GM12878 (cell line): Measurements from ENCODE around the gene CHST5. TPM values are rescaled to one million over a fixed set of nuclear protein-coding genes. Genes with fewer than 3 reads are reported as not detected.

Experiments
- ATAC-seq: fragments of 200-7000 bp; cut with Tn5 transposase; 3 replicates; pipeline ENCODE4 v1.9.1; 2020; ENCODE audit warnings: mild to moderate bottlenecking, moderate library complexity
- BruUV-seq: library from RNA; stranded (reverse); fragments of 400-500 nt; replicated peaks from 2 replicates; lab custom pipeline; 2021; lab: Mats Ljungman, UMichigan
- CTCF ChIA-PET: fragments of 300-600 bp; sonication (Branson Sonifier 250); formaldehyde crosslinking; extraction: SDS; loops from one replicate; lab custom pipeline; 2021; ENCODE audit warnings: inconsistent platforms; lab: Yijun Ruan, JAX
- POLR2A ChIA-PET: fragments of 350-600 bp; formaldehyde crosslinking; extraction: SDS; loops from one replicate; lab custom pipeline; 2021; ENCODE audit warnings: inconsistent platforms; lab: Charles Lee
- RAD21 ChIA-PET: fragments of 300-600 bp; sonication (Branson Sonifier 250); formaldehyde crosslinking; loops from one replicate; lab custom pipeline; 2023; ENCODE audit warnings: antibody characterized with exemption; ENCODE audit not compliant: unreplicated experiment; lab: Charles Lee
- SMC1A ChIA-PET: fragments of 300-600 bp; sonication (Branson Sonifier 250); formaldehyde crosslinking; loops from one replicate; lab custom pipeline; 2023; ENCODE audit not compliant: unreplicated experiment, uncharacterized antibody; lab: Charles Lee
- DNase-seq: peaks from one replicate; pipeline ENCODE4 v3.0.0-alpha.2; 2011; ENCODE audit warnings: low read depth, low spot score
- FAIRE-seq: peaks from 3 replicates; lab custom pipeline; 2011; peaks lifted over from hg19 to GRCh38; lab: Jason Lieb, UNC
- H2AFZ ChIP-seq: 2 replicates; pipeline ENCODE4 v1.6.0; 2011; ENCODE audit warnings: low read depth, low read length, control low read depth; ENCODE audit not compliant: control insufficient read depth
- H3K27ac ChIP-seq: 2 replicates; pipeline ENCODE4 v1.5.1; 2011; ENCODE audit warnings: control low read depth; ENCODE audit not compliant: control insufficient read depth, insufficient read depth
- H3K27me3 ChIP-seq, 2 experiments: replicated peaks in 1 of 2; 2 replicates each; pipeline versions ENCODE4 v1.6.0 to v1.6.1; 2011; ENCODE audit warnings: low read length in 1 of 2; ENCODE audit not compliant: control insufficient read depth in 2 of 2, insufficient read depth in 2 of 2
- H3K36me3 ChIP-seq, 2 experiments: 2 replicates each; pipeline ENCODE4 v1.5.1; 2011; ENCODE audit warnings: low read length in 1 of 2; ENCODE audit not compliant: control insufficient read depth in 2 of 2, insufficient read depth in 2 of 2
- H3K4me1 ChIP-seq: 2 replicates; pipeline ENCODE4 v1.6.1; 2011; ENCODE audit warnings: mild to moderate bottlenecking, low read length, moderate library complexity, mixed read lengths; ENCODE audit not compliant: control insufficient read depth, insufficient read depth
- H3K4me2 ChIP-seq: 2 replicates; pipeline ENCODE4 v1.6.0; 2011; ENCODE audit warnings: control low read depth; ENCODE audit not compliant: control insufficient read depth, insufficient read depth
- H3K4me3 ChIP-seq: fragments of 200-600 bp; sonication (generic); 2 replicates; pipeline ENCODE4 v1.5.1; 2016
- H3K79me2 ChIP-seq: 2 replicates; pipeline ENCODE4 v1.6.0; 2011; ENCODE audit warnings: low read length; ENCODE audit not compliant: control insufficient read depth, insufficient read depth
- H3K9ac ChIP-seq: 2 replicates; pipeline ENCODE4 v1.8.0; 2011; ENCODE audit warnings: low read length, control low read depth, mixed read lengths; ENCODE audit not compliant: control insufficient read depth, insufficient read depth
- H3K9me3 ChIP-seq: replicated peaks from 3 replicates; pipeline ENCODE4 v1.5.1; 2011; ENCODE audit warnings: mild to moderate bottlenecking, low read length; ENCODE audit not compliant: control insufficient read depth, insufficient read depth
- H4K20me1 ChIP-seq: 2 replicates; pipeline ENCODE4 v1.6.0; 2011; ENCODE audit not compliant: control insufficient read depth, insufficient read depth
- BCLAF1 ChIP-seq: fragments of 450-650 bp; IDR thresholded peaks from 2 replicates; pipeline ENCODE4 v1.6.1; 2017; ENCODE audit warnings: antibody characterized with exemption, mild to moderate bottlenecking, moderate library complexity
- FOXK2 ChIP-seq: fragments of 450-650 bp; IDR thresholded peaks from 2 replicates; pipeline ENCODE4 v1.6.1; 2017; ENCODE audit warnings: mild to moderate bottlenecking, moderate library complexity
- KDM1A ChIP-seq: fragments of 200-600 bp; sonication (generic); IDR thresholded peaks from 2 replicates; pipeline ENCODE4 v1.6.1; 2016; ENCODE audit warnings: borderline replicate concordance
- MYC ChIP-seq: IDR thresholded peaks from 2 replicates; pipeline ENCODE4 v1.6.1; 2011; ENCODE audit warnings: mild to moderate bottlenecking, low read length, moderate library complexity, inconsistent platforms; ENCODE audit not compliant: insufficient read depth, insufficient replicate concordance, insufficient read length, severe bottlenecking
- NR2C1 ChIP-seq: fragments of 450-650 bp; IDR thresholded peaks from 2 replicates; pipeline ENCODE4 v1.6.1; 2017; ENCODE audit warnings: antibody characterized with exemption, mild to moderate bottlenecking, moderate library complexity
- PAX8 ChIP-seq: fragments of 450-650 bp; IDR thresholded peaks from 2 replicates; pipeline ENCODE4 v1.6.1; 2017; ENCODE audit warnings: mild to moderate bottlenecking, moderate library complexity
- WRNIP1 ChIP-seq: IDR thresholded peaks from 2 replicates; pipeline ENCODE4 v1.6.1; 2011; ENCODE audit warnings: low read depth, low read length, improper control_type of control experiment, borderline replicate concordance
- ZNF24 ChIP-seq: fragments of 450-650 bp; IDR thresholded peaks from 2 replicates; pipeline ENCODE4 v1.6.1; 2017; ENCODE audit warnings: antibody characterized with exemption, mild to moderate bottlenecking
- WGBS: methylation state at CpG from one replicate; pipeline ENCODE4 v1.1.6; 2016; ENCODE audit warnings: low lambda C conversion rate; ENCODE audit not compliant: insufficient replicate concordance, insufficient coverage; ENCODE audit errors: missing lambda C conversion rate; 5-methylcytosine and 5-hydroxymethylcytosine counted together
- in situ Hi-C: fragments of 300-500 bp; cut with MboI; formaldehyde crosslinking; loops from 9 replicates; pipeline ENCODE4 v1.14.3; 2018; ENCODE audit warnings: mixed read lengths
- intact Hi-C: fragments of 100-400 bp; cut with micrococcal nuclease; formaldehyde crosslinking; loops from one replicate; pipeline ENCODE4 v1.14.2; 2022; ENCODE audit not compliant: unreplicated experiment
- polyA plus RNA-seq, 11 experiments: library from polyadenylated mRNA; depleted of rRNA in 4 of 11; unstranded in 6 of 11; stranded (reverse) in 5 of 11; fragments of >200 nt; fragmentation: Nextera tagmentation in 4 of 11; fragmentation: Illumina TruSeq in 1 of 11; extraction: Ambion mirVana in 4 of 11; extraction: Trizol in 1 of 11; gene quantifications; 1 replicate in 1 of 11; 2 replicates in 10 of 11; pipeline versions ENCODE4 v1.2.1 to v1.2.3, GENCODE V29; 2011 to 2016; ENCODE audit warnings: inconsistent platforms in 2 of 11, missing spikeins in 2 of 11, low read depth in 1 of 11
- total RNA-seq, 4 experiments: library from RNA; depleted of rRNA in 3 of 4; stranded (reverse); fragments of >200 nt in 3 of 4; fragmentation: Illumina TruSeq in 1 of 4; extraction: Trizol in 1 of 4; gene quantifications; 2 replicates each; pipeline versions ENCODE4 v1.2.1 to v1.2.3, GENCODE V29; 2013 to 2021
- TF ChIP-seq, protein P1 (sequence below): fragments of 450-650 bp; IDR thresholded peaks from 2 replicates; pipeline ENCODE4 v1.6.1; 2016; ENCODE audit warnings: mild to moderate bottlenecking
- TF ChIP-seq, protein P2 (sequence below): fragments of 450-650 bp; IDR thresholded peaks from 2 replicates; pipeline ENCODE4 v1.6.1; 2017; ENCODE audit warnings: mild to moderate bottlenecking, low read depth, inconsistent platforms; ENCODE audit not compliant: poor library complexity, severe bottlenecking

CHST5 gene
- total and polyA plus RNA-seq, 10 of the 15 experiments (the other 5 are each of a cell fraction or from before 2014, with no cell fraction given), result 0.04 to 0.43 (median 0.14) TPM; not detected in 6

GRCh38 chr16:75483222-75483621 is 52.7 kb downstream of the CHST5 start:
- 29% methylated on average over 2 of the region's 2 CpGs for whole genome bisulfite sequencing
- no peaks in the 10 kb centered on the region for H3K36me3 ChIP-seq
- H4K20me1 ChIP-seq, result no peaks in the 10 kb centered on the region
- H3K4me1 ChIP-seq, result peaks cover 28% of the 10 kb centered on the region
- BruUV-seq, result no TSS peak
- ATAC-seq (no peak), DNase-seq (no peak), FAIRE-seq (no peak)
- no peaks in the 10 kb centered on the region for H3K79me2 ChIP-seq
- no peak overlapping the region for H3K27ac ChIP-seq
- TF ChIP-seq ZNF24 (no peak), MYC (no peak), WRNIP1 (no peak), KDM1A (no peak), BCLAF1 (no peak), NR2C1 (no peak), FOXK2 (no peak), PAX8 (no peak)
- TF ChIP-seq, protein P1, sequence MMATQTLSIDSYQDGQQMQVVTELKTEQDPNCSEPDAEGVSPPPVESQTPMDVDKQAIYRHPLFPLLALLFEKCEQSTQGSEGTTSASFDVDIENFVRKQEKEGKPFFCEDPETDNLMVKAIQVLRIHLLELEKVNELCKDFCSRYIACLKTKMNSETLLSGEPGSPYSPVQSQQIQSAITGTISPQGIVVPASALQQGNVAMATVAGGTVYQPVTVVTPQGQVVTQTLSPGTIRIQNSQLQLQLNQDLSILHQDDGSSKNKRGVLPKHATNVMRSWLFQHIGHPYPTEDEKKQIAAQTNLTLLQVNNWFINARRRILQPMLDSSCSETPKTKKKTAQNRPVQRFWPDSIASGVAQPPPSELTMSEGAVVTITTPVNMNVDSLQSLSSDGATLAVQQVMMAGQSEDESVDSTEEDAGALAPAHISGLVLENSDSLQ, result no peak
- TF ChIP-seq, protein P2, sequence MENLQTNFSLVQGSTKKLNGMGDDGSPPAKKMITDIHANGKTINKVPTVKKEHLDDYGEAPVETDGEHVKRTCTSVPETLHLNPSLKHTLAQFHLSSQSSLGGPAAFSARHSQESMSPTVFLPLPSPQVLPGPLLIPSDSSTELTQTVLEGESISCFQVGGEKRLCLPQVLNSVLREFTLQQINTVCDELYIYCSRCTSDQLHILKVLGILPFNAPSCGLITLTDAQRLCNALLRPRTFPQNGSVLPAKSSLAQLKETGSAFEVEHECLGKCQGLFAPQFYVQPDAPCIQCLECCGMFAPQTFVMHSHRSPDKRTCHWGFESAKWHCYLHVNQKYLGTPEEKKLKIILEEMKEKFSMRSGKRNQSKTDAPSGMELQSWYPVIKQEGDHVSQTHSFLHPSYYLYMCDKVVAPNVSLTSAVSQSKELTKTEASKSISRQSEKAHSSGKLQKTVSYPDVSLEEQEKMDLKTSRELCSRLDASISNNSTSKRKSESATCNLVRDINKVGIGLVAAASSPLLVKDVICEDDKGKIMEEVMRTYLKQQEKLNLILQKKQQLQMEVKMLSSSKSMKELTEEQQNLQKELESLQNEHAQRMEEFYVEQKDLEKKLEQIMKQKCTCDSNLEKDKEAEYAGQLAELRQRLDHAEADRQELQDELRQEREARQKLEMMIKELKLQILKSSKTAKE, result no peak
- no peak overlapping the region for H3K9ac ChIP-seq
- ChIA-PET SMC1A (interaction anchor here (0.6 to 1.2 kb wide), 2 partner anchors 12 to 876 kb away, joined by 3 read pairs; no protein-coding TSS in a partner anchor), CTCF (interaction anchor here (1.0 kb wide), 1 partner anchor 11 kb away, joined by 5 read pairs; no protein-coding TSS in a partner anchor), POLR2A (no interaction called here), RAD21 (no interaction called here)
- intact Hi-C loops (no loop called here), in situ Hi-C loops (no loop called here)
- no peaks in the 10 kb centered on the region for H3K27me3 ChIP-seq
- no peak overlapping the region for H3K4me2 ChIP-seq
- no peak overlapping the region for H3K4me3 ChIP-seq
- H3K9me3 ChIP-seq, result no peaks in the 10 kb centered on the region
- no peak overlapping the region for H2AFZ ChIP-seq
